Suprapubic skin (tissue), 3 donors: Measurements from ENCODE around the gene SDR42E1.
"Not testable (repeated sequence)": the region's sequence is repeated elsewhere in the genome, so short reads cannot be mapped to it uniquely, and the experiment has no call there.

Experiments used
- CTCF ChIP-seq, 2 donors: fragments of 200-600 bp in 1 of 2; fragments of 450-650 bp in 1 of 2; sonication (generic) in 1 of 2; IDR thresholded peaks; one replicate each; pipeline ENCODE4 v1.5.1; 2016 to 2019; ENCODE audit warnings: antibody characterized with exemption in 2 of 2, mild to moderate bottlenecking in 1 of 2, moderate library complexity in 1 of 2
- POLR2A ChIP-seq, 2 donors: fragments of 450-650 bp; IDR thresholded peaks; one replicate each; pipeline ENCODE4 v1.6.1; 2017; ENCODE audit warnings: antibody characterized with exemption in 2 of 2, mild to moderate bottlenecking in 2 of 2, moderate library complexity in 2 of 2

- TF ChIP-seq POLR2A, CTCF (IDR thresholded peaks at IDR 0.05): not testable (repeated sequence)
Observed at GRCh38 chr16:81977335-81977942, 33.8 kb downstream of the SDR42E1 start.
